ENCODE results near the gene WIPF3.

WIPF3 gene

DNA sequence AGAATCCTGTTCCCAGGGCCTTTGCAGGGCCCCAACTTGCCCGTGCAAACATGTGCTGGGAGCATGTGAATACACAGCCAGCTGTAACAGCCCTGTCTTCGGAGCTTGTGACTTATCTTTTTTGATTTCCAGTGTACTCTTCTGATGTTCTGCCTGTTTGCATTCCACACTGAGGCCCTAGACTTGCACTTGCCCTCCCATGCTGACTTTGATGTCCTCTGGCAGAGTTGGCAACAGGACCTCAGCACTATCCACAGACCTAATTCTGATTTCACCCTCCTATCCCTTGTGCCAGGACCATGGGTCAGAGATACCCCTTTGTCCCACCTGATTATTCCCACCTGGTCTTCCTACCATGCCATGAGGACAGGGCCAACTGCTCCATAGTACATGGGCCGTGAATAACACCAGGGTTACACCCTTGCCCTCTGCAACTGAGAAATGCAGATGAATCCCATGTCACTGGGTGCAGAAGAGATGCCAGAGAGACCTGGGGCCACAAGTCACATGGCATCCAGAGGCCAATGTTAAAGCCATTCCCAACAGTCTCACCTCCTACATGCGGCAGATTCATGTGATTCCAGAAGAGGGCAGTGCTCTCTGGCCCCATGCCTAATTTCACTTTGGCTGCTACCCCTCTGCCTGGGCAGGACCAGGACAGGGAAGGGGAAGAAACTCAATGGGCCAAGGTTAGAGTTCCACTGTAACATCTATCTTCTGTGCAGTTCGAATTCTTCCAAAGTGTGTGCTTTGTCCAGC, 140.3 kb downstream of the WIPF3 start:
- Histone ChIP-seq H3K27ac (ENCODE audit: low read length) (no peak overlapping the region), H3K27me3 (ENCODE audit: low read depth, low read length) (no peaks in the 10 kb centered on the region), H3K9me3 (ENCODE audit: control insufficient read depth in 1 of 2, low read length in 2 of 2) (no peaks in the 10 kb centered on the region), H3K4me1 (ENCODE audit: control insufficient read depth in 1 of 2, insufficient read depth in 2 of 2, low read length in 2 of 2) (no peaks in the 10 kb centered on the region), H3K4me3 (ENCODE audit: low read depth in 1 of 2, low read length in 2 of 2) (no peak overlapping the region), H3K36me3 (ENCODE audit: control insufficient read depth in 1 of 2, insufficient read depth in 2 of 2, low read length in 2 of 2) (peaks cover 15 to 40% of the 10 kb centered on the region in 2 donors)

DNA sequence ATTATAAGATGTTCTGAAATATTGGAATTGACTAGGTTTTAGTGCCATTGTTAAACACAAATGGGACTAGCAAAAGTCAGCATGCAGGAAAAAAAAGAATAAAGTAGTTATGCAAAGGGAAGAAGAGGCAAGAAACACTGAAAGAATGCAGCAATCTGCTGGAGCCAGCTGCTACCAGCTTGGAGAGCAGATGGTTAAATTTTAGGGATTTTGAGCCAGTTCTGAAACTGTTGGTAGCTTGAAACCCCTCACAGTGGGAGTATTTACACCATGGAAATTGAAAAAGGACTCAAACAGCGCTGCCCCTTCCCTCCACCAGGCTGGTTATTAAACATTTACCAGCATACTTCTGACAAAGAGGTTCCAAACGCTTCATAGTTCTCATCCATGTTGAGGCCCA, 142.3 kb downstream of the WIPF3 start:
- Histone ChIP-seq H3K9me3 (ENCODE audit: control insufficient read depth in 1 of 2, low read length in 2 of 2) (no peaks in the 10 kb centered on the region), H3K4me1 (ENCODE audit: control insufficient read depth in 1 of 2, insufficient read depth in 2 of 2, low read length in 2 of 2) (no peaks in the 10 kb centered on the region), H3K27ac (ENCODE audit: low read length) (no peak overlapping the region), H3K27me3 (ENCODE audit: low read depth, low read length) (no peaks in the 10 kb centered on the region), H3K36me3 (ENCODE audit: control insufficient read depth in 1 of 2, insufficient read depth in 2 of 2, low read length in 2 of 2) (peaks cover 5 to 28% of the 10 kb centered on the region in 2 donors), H3K4me3 (ENCODE audit: low read depth in 1 of 2, low read length in 2 of 2) (no peak overlapping the region)

GRCh38 chr7:29950480-29950879, 144.2 kb downstream of the WIPF3 start:
- Histone ChIP-seq H3K4me3 (ENCODE audit: low read depth in 1 of 2, low read length in 2 of 2) (no peak overlapping the region), H3K9me3 (ENCODE audit: control insufficient read depth in 1 of 2, low read length in 2 of 2) (no peaks in the 10 kb centered on the region), H3K4me1 (ENCODE audit: control insufficient read depth in 1 of 2, insufficient read depth in 2 of 2, low read length in 2 of 2) (no peaks in the 10 kb centered on the region), H3K27ac (ENCODE audit: low read length) (no peak overlapping the region), H3K36me3 (ENCODE audit: control insufficient read depth in 1 of 2, insufficient read depth in 2 of 2, low read length in 2 of 2) (peaks cover 0 to 21% of the 10 kb centered on the region in 2 donors), H3K27me3 (ENCODE audit: low read depth, low read length) (no peaks in the 10 kb centered on the region)

GRCh38 chr7:29951206-29951605, 144.9 kb downstream of the WIPF3 start:
- no peaks in the 10 kb centered on the region for H3K9me3 ChIP-seq (ENCODE audit: control insufficient read depth in 1 of 2, low read length in 2 of 2)
- no peak overlapping the region for H3K4me3 ChIP-seq (ENCODE audit: low read depth in 1 of 2, low read length in 2 of 2)
- H3K4me1 ChIP-seq (ENCODE audit: control insufficient read depth in 1 of 2, insufficient read depth in 2 of 2, low read length in 2 of 2), result no peaks in the 10 kb centered on the region
- H3K27ac ChIP-seq (ENCODE audit: low read length), result no peak overlapping the region
- no peaks in the 10 kb centered on the region for H3K27me3 ChIP-seq (ENCODE audit: low read depth, low read length)
- peaks cover 0 to 21% of the 10 kb centered on the region in 2 donors for H3K36me3 ChIP-seq (ENCODE audit: control insufficient read depth in 1 of 2, insufficient read depth in 2 of 2, low read length in 2 of 2)

DNA sequence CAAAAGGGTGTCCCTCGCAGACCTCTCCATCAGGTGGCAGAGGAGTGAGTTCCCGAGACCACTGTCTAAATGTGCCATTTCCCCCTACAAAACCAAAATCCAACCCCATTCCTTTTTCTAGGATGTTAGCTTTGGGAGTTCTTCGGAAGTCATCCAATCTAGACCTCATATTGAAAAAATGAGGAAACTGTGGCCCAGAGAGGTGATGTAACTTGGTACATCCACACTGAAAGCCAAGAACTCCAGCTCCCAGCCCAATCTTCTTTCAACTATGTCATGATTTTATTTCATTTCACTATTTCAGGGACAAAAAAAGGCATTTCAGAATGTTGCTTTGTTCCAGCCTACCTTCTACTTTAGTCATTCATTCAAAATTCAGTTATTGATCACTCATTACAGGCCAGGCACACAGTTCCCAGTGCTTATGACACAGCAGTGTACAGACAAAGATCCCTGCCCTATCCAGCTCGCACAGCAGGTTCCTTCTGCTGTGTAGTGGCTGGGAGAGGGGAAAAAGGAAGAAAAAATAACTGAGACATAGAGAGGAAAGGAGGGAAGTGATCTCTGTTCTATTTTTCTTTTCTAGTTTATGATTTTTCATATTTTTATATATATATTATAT, 147.5 kb downstream of the WIPF3 start:
- peaks cover 0 to 21% of the 10 kb centered on the region in 2 donors for H3K36me3 ChIP-seq (ENCODE audit: control insufficient read depth in 1 of 2, insufficient read depth in 2 of 2, low read length in 2 of 2)
- H3K4me3 ChIP-seq (ENCODE audit: low read depth in 1 of 2, low read length in 2 of 2), result no peak overlapping the region
- no peak overlapping the region for H3K27ac ChIP-seq (ENCODE audit: low read length)
- no peaks in the 10 kb centered on the region for H3K27me3 ChIP-seq (ENCODE audit: low read depth, low read length)
- peaks cover 0 to 4% of the 10 kb centered on the region in 2 donors for H3K4me1 ChIP-seq (ENCODE audit: control insufficient read depth in 1 of 2, insufficient read depth in 2 of 2, low read length in 2 of 2)
- no peaks in the 10 kb centered on the region for H3K9me3 ChIP-seq (ENCODE audit: control insufficient read depth in 1 of 2, low read length in 2 of 2)

DNA sequence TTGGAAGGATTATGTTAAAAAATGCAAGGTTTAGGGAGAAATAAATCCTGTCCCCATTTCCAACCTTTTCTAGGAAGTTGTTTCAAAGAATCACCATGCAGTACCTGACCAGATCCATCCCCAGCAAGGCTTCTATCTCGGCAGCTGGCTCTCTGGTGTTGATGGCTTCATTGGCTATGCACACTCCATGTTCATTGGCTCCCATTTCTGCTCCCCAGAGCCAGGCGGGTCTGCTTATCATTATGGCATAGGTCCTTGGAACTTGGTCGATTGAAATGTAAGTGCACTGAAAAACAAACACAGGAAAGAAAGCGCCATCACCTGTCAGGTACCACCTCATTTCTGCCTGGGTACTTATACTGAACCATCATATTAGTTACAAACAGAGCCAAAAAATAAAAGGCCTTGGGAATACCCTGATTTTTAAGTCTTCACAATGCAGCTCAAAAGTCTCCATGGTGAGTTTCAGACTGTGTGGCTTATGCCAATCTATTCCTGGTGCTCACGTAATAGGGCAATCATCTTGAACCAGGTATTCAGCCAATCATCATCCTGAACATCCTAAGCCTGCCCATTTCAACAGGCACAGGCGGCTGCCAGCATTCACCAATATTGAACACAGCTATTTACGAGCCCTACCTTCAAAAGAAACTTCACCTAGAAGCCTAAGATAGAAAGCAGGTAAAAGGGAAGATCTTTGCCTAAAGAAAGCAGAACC, 148.9 kb downstream of the WIPF3 start:
- no peak overlapping the region for H3K27ac ChIP-seq (ENCODE audit: low read length)
- no peak overlapping the region for H3K4me3 ChIP-seq (ENCODE audit: low read depth in 1 of 2, low read length in 2 of 2)
- H3K4me1 ChIP-seq (ENCODE audit: control insufficient read depth in 1 of 2, insufficient read depth in 2 of 2, low read length in 2 of 2), result peaks cover 0 to 4% of the 10 kb centered on the region in 2 donors
- no peaks in the 10 kb centered on the region for H3K27me3 ChIP-seq (ENCODE audit: low read depth, low read length)
- peaks cover 0 to 14% of the 10 kb centered on the region in 2 donors for H3K36me3 ChIP-seq (ENCODE audit: control insufficient read depth in 1 of 2, insufficient read depth in 2 of 2, low read length in 2 of 2)
- H3K9me3 ChIP-seq (ENCODE audit: control insufficient read depth in 1 of 2, low read length in 2 of 2), result no peaks in the 10 kb centered on the region

- H3K9me3 ChIP-seq (ENCODE audit: control insufficient read depth in 1 of 2, low read length in 2 of 2), result no peaks in the 10 kb centered on the region
- peaks cover 0 to 4% of the 10 kb centered on the region in 2 donors for H3K4me1 ChIP-seq (ENCODE audit: control insufficient read depth in 1 of 2, insufficient read depth in 2 of 2, low read length in 2 of 2)
- no peak overlapping the region for H3K27ac ChIP-seq (ENCODE audit: low read length)
- peaks cover 0 to 7% of the 10 kb centered on the region in 2 donors for H3K36me3 ChIP-seq (ENCODE audit: control insufficient read depth in 1 of 2, insufficient read depth in 2 of 2, low read length in 2 of 2)
- H3K27me3 ChIP-seq (ENCODE audit: low read depth, low read length), result no peaks in the 10 kb centered on the region
- no peak overlapping the region for H3K4me3 ChIP-seq (ENCODE audit: low read depth in 1 of 2, low read length in 2 of 2)
These were observed 149.6 kb downstream of the WIPF3 start for GRCh38 chr7:29955799-29956486.

DNA sequence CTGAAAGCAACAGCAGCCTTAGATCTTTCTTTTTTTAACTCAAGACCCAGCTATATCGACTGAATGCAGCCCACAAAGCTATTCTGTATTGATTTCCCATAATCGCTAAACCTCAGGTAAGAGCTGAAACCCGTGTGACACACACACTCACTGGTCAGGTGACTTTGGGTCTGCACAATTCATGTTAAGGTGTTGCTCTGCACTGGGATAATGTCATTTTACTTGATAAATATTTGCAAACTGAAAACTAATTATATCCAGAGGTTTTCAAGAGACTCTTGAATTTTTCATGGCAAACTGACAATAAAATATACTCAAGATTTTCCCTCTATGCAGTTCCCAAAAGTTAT, 150.2 kb downstream of the WIPF3 start:
- H3K27ac ChIP-seq (ENCODE audit: low read length), result no peak overlapping the region
- peaks cover 0 to 2% of the 10 kb centered on the region in 2 donors for H3K36me3 ChIP-seq (ENCODE audit: control insufficient read depth in 1 of 2, insufficient read depth in 2 of 2, low read length in 2 of 2)

DNA sequence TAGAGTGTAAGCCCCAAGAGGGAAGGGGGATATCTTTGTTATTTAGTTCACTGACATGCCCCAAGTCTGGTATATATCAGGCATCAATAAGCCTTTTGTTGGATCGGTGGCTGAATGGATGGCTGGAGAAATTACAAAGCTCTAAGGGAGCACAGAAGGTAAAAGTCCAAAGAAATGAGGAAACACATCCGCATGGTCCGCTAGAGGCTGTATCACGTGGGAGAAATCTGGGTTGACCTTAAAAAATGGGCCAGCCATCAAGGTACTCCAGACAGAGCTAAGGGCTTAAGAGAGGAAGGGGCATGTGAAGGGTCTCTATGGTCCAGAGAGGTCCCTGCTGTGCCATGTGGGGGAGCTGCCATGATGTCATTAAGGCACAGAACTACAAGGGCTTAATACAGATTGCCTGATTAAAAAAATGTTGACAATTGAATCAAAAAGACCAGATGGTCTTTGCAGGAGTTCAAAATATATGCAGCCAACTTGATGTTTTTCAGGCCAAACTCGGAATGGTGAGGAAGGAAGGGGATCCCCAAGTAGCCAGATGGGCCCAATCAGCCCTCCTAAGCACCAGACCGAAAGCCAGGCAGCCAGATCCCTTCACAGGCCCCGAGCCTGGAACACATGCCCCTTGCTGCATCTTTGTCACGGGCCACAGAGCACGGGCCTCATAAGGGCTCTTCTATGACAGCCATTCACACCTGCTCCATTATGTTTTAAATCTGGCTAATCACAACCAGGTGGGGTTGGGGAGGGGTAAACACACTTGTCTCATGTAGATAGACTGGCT, 151.4 kb downstream of the WIPF3 start:
- Histone ChIP-seq H3K9me3 (ENCODE audit: control insufficient read depth in 1 of 2, low read length in 2 of 2) (no peaks in the 10 kb centered on the region), H3K27me3 (ENCODE audit: low read depth, low read length) (no peaks in the 10 kb centered on the region), H3K36me3 (ENCODE audit: control insufficient read depth in 1 of 2, insufficient read depth in 2 of 2, low read length in 2 of 2) (no peaks in the 10 kb centered on the region), H3K4me3 (ENCODE audit: low read depth in 1 of 2, low read length in 2 of 2) (no peak overlapping the region), H3K27ac (ENCODE audit: low read length) (peak overlapping the region; percentile 23), H3K4me1 (ENCODE audit: control insufficient read depth in 1 of 2, insufficient read depth in 2 of 2, low read length in 2 of 2) (peaks cover 0 to 4% of the 10 kb centered on the region in 2 donors)

More for the DNA sequence above, 150.2 kb downstream of the WIPF3 start:
- Histone ChIP-seq H3K27me3 (ENCODE audit: low read depth, low read length) (no peaks in the 10 kb centered on the region), H3K4me1 (ENCODE audit: control insufficient read depth in 1 of 2, insufficient read depth in 2 of 2, low read length in 2 of 2) (peaks cover 0 to 4% of the 10 kb centered on the region in 2 donors), H3K4me3 (ENCODE audit: low read depth in 1 of 2, low read length in 2 of 2) (no peak overlapping the region), H3K9me3 (ENCODE audit: control insufficient read depth in 1 of 2, low read length in 2 of 2) (no peaks in the 10 kb centered on the region)

- Histone ChIP-seq H3K27ac (ENCODE audit: low read length) (no peak overlapping the region), H3K9me3 (ENCODE audit: control insufficient read depth in 1 of 2, low read length in 2 of 2) (no peaks in the 10 kb centered on the region), H3K4me3 (ENCODE audit: low read depth in 1 of 2, low read length in 2 of 2) (no peak overlapping the region), H3K27me3 (ENCODE audit: low read depth, low read length) (no peaks in the 10 kb centered on the region), H3K36me3 (ENCODE audit: control insufficient read depth in 1 of 2, insufficient read depth in 2 of 2, low read length in 2 of 2) (no peaks in the 10 kb centered on the region), H3K4me1 (ENCODE audit: control insufficient read depth in 1 of 2, insufficient read depth in 2 of 2, low read length in 2 of 2) (peaks cover 0 to 4% of the 10 kb centered on the region in 2 donors)
These were observed 152.5 kb downstream of the WIPF3 start for GRCh38 chr7:29958667-29959358.
